ENCODE results near the gene SEL1L3. TPM values are rescaled to one million over a fixed set of nuclear protein-coding genes. Genes with fewer than 3 reads are reported as not detected.

SEL1L3 gene
- total and polyA plus RNA-seq, 2 donors (not counting 1 experiment from before 2014, with no cell fraction given) = 13.2 to 56.3 TPM

DNA sequence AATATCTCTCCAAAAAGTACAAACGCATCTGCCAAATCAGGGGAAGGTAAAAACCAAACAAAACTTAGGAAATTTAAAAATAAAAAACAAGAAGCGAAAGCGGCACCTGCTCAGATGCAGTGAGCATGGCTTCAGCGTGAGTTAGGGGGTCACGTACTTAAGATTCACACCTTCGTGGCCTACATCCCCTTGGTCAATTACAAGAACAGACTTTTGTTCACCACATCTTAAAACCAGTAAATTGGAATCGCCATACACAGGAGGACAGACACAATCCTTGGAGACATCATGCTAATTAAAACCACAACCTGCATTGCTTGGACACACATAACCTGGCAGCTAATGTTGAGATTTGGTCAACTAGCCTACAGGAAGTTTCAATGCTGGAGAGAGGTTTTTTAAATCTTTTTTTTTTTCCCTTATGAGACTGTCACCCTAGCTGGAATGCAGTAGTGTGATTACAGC is 12.5 kb upstream of the SEL1L3 start:
- Histone ChIP-seq H2AFZ (ENCODE audit: low read length) (no peak overlapping the region), H3K27ac (ENCODE audit: insufficient read depth, low read length) (no peak overlapping the region), H3K4me3 (replicated peaks in 1 of 4; ENCODE audit: control extremely low read depth in 1 of 4, insufficient read depth in 1 of 4, low read depth in 3 of 4, low read length in 4 of 4) (no peak overlapping the region), H3K9me3 (ENCODE audit: control insufficient read depth, insufficient read depth, low read depth, low read length) (no peaks in the 10 kb centered on the region), H4K20me1 (ENCODE audit: control insufficient read depth, extremely low read depth, insufficient read depth, low read length) (no peaks in the 10 kb centered on the region), H3K27me3 (ENCODE audit: control insufficient read depth, insufficient read depth, low read length) (no peaks in the 10 kb centered on the region), H3K79me2 (ENCODE audit: control insufficient read depth, insufficient read depth, low read length) (no peaks in the 10 kb centered on the region), H3K9ac (ENCODE audit: insufficient read depth, low read length) (no peak overlapping the region), H3K4me2 (ENCODE audit: extremely low read depth, insufficient read depth, low read length) (no peak overlapping the region), H3K4me1 (ENCODE audit: control insufficient read depth, extremely low read depth, insufficient read depth, low read length) (no peaks in the 10 kb centered on the region), H3K36me3 (ENCODE audit: control insufficient read depth, insufficient read depth, low read length) (no peaks in the 10 kb centered on the region)
- DNase-seq (ENCODE audit: low read depth in 2 of 2) = no peak
- TF ChIP-seq EZH2 (IDR thresholded peaks at IDR 0.05; ENCODE audit: low read length, missing control alignments) = no peak
- no peak for TF ChIP-seq CTCF (conservative IDR thresholded peaks at IDR 0.05 in 1 of 2, IDR thresholded peaks at IDR 0.05 in 1 of 2; ENCODE audit: low read depth in 1 of 2, low read length in 2 of 2)

DNA sequence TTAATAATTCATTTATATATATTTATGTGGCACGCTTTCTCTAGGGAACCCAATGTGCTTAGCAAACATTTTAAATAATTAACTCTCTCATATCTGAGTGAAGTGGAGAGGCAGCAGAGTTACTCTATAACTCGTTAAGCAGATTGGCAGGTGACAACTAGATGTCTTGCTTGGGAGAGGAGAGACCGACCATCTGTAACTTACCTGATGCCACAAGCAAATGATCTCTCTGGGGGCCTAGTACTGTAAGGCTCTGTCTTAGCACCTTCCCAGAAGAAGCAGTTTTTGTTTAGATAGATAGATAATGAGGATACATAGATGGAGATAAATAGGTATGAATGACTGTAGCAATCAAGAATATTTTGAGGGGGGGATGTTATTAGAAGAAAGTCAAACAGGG is 11.9 kb upstream of the SEL1L3 start:
- H4K20me1 ChIP-seq (ENCODE audit: control insufficient read depth, extremely low read depth, insufficient read depth, low read length) = no peaks in the 10 kb centered on the region
- no peak overlapping the region for H3K27ac ChIP-seq (ENCODE audit: insufficient read depth, low read length)
- H3K36me3 ChIP-seq (ENCODE audit: control insufficient read depth, insufficient read depth, low read length) = no peaks in the 10 kb centered on the region
- DNase-seq (ENCODE audit: low read depth in 2 of 2) = no peak
- no peaks in the 10 kb centered on the region for H3K27me3 ChIP-seq (ENCODE audit: control insufficient read depth, insufficient read depth, low read length)
- H3K4me2 ChIP-seq (ENCODE audit: extremely low read depth, insufficient read depth, low read length) = no peak overlapping the region
- H3K4me3 ChIP-seq (replicated peaks in 1 of 4; ENCODE audit: control extremely low read depth in 1 of 4, insufficient read depth in 1 of 4, low read depth in 3 of 4, low read length in 4 of 4) = no peak overlapping the region
- H2AFZ ChIP-seq (ENCODE audit: low read length) = no peak overlapping the region
- no peak for TF ChIP-seq EZH2 (IDR thresholded peaks at IDR 0.05; ENCODE audit: low read length, missing control alignments)
- no peak for TF ChIP-seq CTCF (conservative IDR thresholded peaks at IDR 0.05 in 1 of 2, IDR thresholded peaks at IDR 0.05 in 1 of 2; ENCODE audit: low read depth in 1 of 2, low read length in 2 of 2)
- H3K9me3 ChIP-seq (ENCODE audit: control insufficient read depth, insufficient read depth, low read depth, low read length) = no peaks in the 10 kb centered on the region
- H3K79me2 ChIP-seq (ENCODE audit: control insufficient read depth, insufficient read depth, low read length) = no peaks in the 10 kb centered on the region
- no peak overlapping the region for H3K9ac ChIP-seq (ENCODE audit: insufficient read depth, low read length)
- no peaks in the 10 kb centered on the region for H3K4me1 ChIP-seq (ENCODE audit: control insufficient read depth, extremely low read depth, insufficient read depth, low read length)

- Histone ChIP-seq H3K36me3 (ENCODE audit: control insufficient read depth, insufficient read depth, low read length) (no peaks in the 10 kb centered on the region), H4K20me1 (ENCODE audit: control insufficient read depth, extremely low read depth, insufficient read depth, low read length) (no peaks in the 10 kb centered on the region), H2AFZ (ENCODE audit: low read length) (no peak overlapping the region), H3K27ac (ENCODE audit: insufficient read depth, low read length) (no peak overlapping the region), H3K27me3 (ENCODE audit: control insufficient read depth, insufficient read depth, low read length) (no peaks in the 10 kb centered on the region), H3K79me2 (ENCODE audit: control insufficient read depth, insufficient read depth, low read length) (no peaks in the 10 kb centered on the region), H3K4me2 (ENCODE audit: extremely low read depth, insufficient read depth, low read length) (no peak overlapping the region), H3K4me1 (ENCODE audit: control insufficient read depth, extremely low read depth, insufficient read depth, low read length) (no peaks in the 10 kb centered on the region), H3K9me3 (ENCODE audit: control insufficient read depth, insufficient read depth, low read depth, low read length) (no peaks in the 10 kb centered on the region), H3K9ac (ENCODE audit: insufficient read depth, low read length) (no peak overlapping the region), H3K4me3 (replicated peaks in 1 of 4; ENCODE audit: control extremely low read depth in 1 of 4, insufficient read depth in 1 of 4, low read depth in 3 of 4, low read length in 4 of 4) (no peak overlapping the region)
- TF ChIP-seq EZH2 (IDR thresholded peaks at IDR 0.05; ENCODE audit: low read length, missing control alignments) = no peak
- DNase-seq (ENCODE audit: low read depth in 2 of 2) = no peak
These were observed 10.9 kb upstream of the SEL1L3 start for GRCh38 chr4:25873632-25874129.
